ENCODE measurements around the gene ALMS1.
A peak's percentile ranks its signal among the peaks of the same experiment; 100 is the strongest.

Gene ALMS1

DNA sequence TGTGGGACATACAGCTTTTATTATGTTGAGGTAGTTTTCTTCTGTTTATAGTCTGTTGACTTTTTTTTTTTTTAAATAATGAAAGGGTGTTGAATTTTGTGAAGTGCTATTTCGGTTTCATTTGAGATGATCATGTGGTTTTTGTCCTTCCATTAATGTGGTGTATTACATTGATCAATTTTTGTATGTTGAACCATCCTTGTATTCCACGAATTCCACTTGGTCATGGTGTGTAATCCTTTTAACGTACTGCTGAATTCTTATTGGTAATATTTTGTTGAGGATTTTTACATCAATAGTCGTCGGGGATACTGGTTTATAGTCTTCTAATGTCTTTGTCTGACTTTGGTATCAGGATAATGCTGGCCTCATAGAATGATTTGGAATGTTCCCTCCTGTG, 18.8 kb downstream of the ALMS1 start:
- Histone ChIP-seq H3K27ac (ENCODE audit: low read depth, low read length) (no peak overlapping the region), H3K79me2 (ENCODE audit: control insufficient read depth, insufficient read depth, low read length, unreplicated experiment) (peaks cover 8% of the 10 kb centered on the region), H3K4me1 (ENCODE audit: control insufficient read depth, insufficient read depth, low read length, unreplicated experiment) (no peaks in the 10 kb centered on the region), H3K4me3 (ENCODE audit: low read depth, low read length) (no peak overlapping the region), H3K27me3 (ENCODE audit: insufficient read depth, low read length) (no peaks in the 10 kb centered on the region), H2AFZ (ENCODE audit: low read length, unreplicated experiment) (no peak overlapping the region), H3K36me3 (ENCODE audit: insufficient read depth, low read length) (peaks cover 11% of the 10 kb centered on the region)

DNA sequence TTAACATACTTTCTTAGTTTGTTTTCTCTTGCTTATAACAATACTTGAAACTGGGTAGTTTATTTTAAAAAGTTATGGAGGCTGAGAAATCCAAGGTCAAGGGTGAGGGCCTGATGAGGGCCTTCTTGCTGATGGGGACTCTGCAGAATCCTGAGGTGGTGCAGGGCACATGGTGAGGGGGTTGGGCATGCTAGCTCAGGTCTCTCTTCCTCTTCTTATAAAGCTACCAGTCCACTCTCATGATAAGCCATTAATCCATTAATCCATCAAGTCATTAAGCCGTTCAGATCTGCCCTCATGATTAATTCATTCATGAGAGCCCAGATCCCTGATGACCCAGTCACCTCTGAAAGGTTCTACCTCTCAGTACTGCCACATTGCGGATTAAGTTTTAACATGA, 21.4 kb downstream of the ALMS1 start:
- H3K79me2 ChIP-seq (ENCODE audit: control insufficient read depth, insufficient read depth, low read length, unreplicated experiment): peaks cover 8% of the 10 kb centered on the region
- peaks cover 10% of the 10 kb centered on the region; the same call in 1 of the 2 replicates for H3K36me3 ChIP-seq (ENCODE audit: insufficient read depth, low read length)
- no peak overlapping the region for H2AFZ ChIP-seq (ENCODE audit: low read length, unreplicated experiment)
- H3K4me3 ChIP-seq (ENCODE audit: low read depth, low read length): no peak overlapping the region
- no peaks in the 10 kb centered on the region for H3K27me3 ChIP-seq (ENCODE audit: insufficient read depth, low read length)
- H3K4me1 ChIP-seq (ENCODE audit: control insufficient read depth, insufficient read depth, low read length, unreplicated experiment): no peaks in the 10 kb centered on the region
- no peak overlapping the region for H3K27ac ChIP-seq (ENCODE audit: low read depth, low read length)

DNA sequence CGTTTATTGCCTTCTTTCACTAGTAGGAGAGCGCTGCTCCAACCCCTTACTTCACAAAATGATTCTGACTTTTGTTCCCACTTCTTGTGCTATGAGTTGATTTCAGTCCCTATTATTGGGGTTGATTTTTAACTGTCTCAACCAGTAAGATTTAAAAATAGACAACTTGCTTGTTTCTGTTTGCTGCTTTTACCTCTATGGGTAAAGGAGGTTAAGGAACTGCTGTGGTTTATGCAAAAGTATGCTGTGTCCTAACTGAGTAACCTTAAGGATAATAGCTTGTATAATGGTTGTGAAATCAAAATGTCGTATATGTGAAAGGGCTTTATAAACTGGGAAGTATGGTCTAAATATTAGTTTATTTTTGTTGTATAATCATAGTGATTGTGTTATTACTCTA, 22.6 kb downstream of the ALMS1 start:
- H3K36me3 ChIP-seq (ENCODE audit: insufficient read depth, low read length): peaks cover 1% of the 10 kb centered on the region; the same call in 1 of the 2 replicates
- no peaks in the 10 kb centered on the region for H3K4me1 ChIP-seq (ENCODE audit: control insufficient read depth, insufficient read depth, low read length, unreplicated experiment)
- peaks cover 8% of the 10 kb centered on the region for H3K79me2 ChIP-seq (ENCODE audit: control insufficient read depth, insufficient read depth, low read length, unreplicated experiment)
- no peak overlapping the region for H3K4me3 ChIP-seq (ENCODE audit: low read depth, low read length)
- H3K27me3 ChIP-seq (ENCODE audit: insufficient read depth, low read length): no peaks in the 10 kb centered on the region
- no peak overlapping the region for H3K27ac ChIP-seq (ENCODE audit: low read depth, low read length)
- no peak overlapping the region for H2AFZ ChIP-seq (ENCODE audit: low read length, unreplicated experiment)

DNA sequence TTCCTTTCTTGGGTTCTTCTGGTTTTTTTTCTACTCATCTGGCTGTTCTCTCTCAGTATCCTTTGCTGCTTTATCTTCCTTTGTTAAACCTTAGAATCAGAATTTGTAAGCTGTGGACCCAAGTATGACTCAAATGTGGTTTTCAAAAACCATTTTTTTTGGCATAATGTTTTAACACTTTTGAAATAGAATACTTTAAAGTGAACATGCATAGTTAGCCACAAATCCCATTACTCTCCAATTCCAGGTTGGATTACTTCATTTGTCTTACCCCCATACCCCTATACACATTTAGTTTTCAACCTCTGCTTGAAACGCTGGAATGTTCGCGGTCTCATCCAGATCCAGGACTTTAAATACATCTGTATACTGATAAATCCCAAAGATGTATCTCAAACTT, 29.1 kb downstream of the ALMS1 start:
- Histone ChIP-seq H3K4me3 (ENCODE audit: low read depth, low read length) (no peak overlapping the region), H3K27me3 (ENCODE audit: insufficient read depth, low read length) (no peaks in the 10 kb centered on the region), H2AFZ (ENCODE audit: low read length, unreplicated experiment) (no peak overlapping the region), H3K27ac (ENCODE audit: low read depth, low read length) (no peak overlapping the region), H3K36me3 (ENCODE audit: insufficient read depth, low read length) (peaks cover 4% of the 10 kb centered on the region; the same call in 1 of the 2 replicates), H3K79me2 (ENCODE audit: control insufficient read depth, insufficient read depth, low read length, unreplicated experiment) (peaks cover 4% of the 10 kb centered on the region), H3K4me1 (ENCODE audit: control insufficient read depth, insufficient read depth, low read length, unreplicated experiment) (peaks cover 27% of the 10 kb centered on the region)

DNA sequence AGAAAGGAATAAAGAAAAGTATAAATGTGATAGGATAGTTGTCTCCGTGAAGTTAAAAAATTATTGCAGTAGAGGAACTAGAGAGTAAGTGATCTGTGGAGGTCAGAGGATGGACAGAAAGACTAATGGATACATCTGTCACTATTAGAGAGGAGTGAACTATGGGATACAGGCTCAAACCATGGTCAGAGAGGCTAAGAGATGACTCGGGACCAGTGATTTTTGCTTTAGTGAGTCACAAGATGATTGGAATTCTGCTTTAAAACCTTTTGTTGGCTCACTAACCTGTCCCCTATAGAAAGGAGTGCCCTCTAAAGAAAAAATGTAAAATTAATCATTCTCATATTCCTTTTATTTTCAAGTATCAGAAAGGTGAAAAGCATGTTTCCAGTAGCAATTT, 30.3 kb downstream of the ALMS1 start:
- Histone ChIP-seq H3K79me2 (ENCODE audit: control insufficient read depth, insufficient read depth, low read length, unreplicated experiment) (peaks cover 4% of the 10 kb centered on the region), H3K27me3 (ENCODE audit: insufficient read depth, low read length) (no peaks in the 10 kb centered on the region), H3K27ac (ENCODE audit: low read depth, low read length) (no peak overlapping the region), H3K4me3 (ENCODE audit: low read depth, low read length) (no peak overlapping the region), H2AFZ (ENCODE audit: low read length, unreplicated experiment) (no peak overlapping the region), H3K4me1 (ENCODE audit: control insufficient read depth, insufficient read depth, low read length, unreplicated experiment) (peaks cover 27% of the 10 kb centered on the region), H3K36me3 (ENCODE audit: insufficient read depth, low read length) (peaks cover 7% of the 10 kb centered on the region; the same call in 1 of the 2 replicates)

DNA sequence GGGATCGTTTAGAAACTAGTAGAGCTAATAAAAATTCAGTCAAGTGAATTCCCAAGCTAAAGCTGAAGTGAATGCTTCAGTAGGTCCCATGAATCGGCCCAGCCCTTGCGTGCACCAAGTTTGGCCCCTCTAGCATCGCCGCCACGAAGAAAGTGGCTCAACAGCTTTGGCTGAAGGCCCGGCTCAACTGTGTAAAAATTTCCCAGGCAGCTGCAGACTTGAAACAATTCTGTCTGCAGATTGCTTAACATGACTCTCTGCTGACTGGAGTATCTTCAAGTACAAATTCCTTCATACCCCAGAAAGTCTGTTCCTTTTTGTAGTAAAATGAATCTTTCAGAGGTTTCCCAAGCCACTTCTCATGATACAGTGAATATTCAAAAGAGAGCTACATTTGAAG, 32.7 kb downstream of the ALMS1 start:
- H3K27ac ChIP-seq (ENCODE audit: low read depth, low read length): peak overlapping the region; percentile 63

DNA sequence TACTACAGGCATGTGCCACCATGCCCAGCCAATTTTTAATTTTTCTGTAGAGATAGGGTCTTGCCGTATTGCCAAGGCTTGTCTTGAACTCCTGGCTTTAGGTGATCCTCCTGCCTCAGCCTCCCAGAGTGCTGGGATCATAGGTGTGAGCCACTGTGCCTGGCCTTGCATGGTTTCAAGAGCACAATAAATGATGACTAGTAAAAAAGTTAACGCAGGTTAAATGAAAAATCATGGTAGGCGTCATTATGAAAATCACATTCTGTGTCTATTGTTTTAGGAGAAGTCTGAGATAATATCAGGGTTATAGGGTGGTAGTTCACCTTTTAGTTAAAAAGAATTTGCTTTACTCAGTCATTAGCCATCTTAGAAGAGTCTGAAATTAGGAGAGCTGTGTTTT, 38.3 kb downstream of the ALMS1 start:
- H3K79me2 ChIP-seq (ENCODE audit: control insufficient read depth, insufficient read depth, low read length, unreplicated experiment): peaks cover 3% of the 10 kb centered on the region
- no peak overlapping the region for H3K27ac ChIP-seq (ENCODE audit: low read depth, low read length)
- H3K4me1 ChIP-seq (ENCODE audit: control insufficient read depth, insufficient read depth, low read length, unreplicated experiment): peaks cover 2% of the 10 kb centered on the region
- H2AFZ ChIP-seq (ENCODE audit: low read length, unreplicated experiment): no peak overlapping the region
- H3K27me3 ChIP-seq (ENCODE audit: insufficient read depth, low read length): no peaks in the 10 kb centered on the region
- H3K36me3 ChIP-seq (ENCODE audit: insufficient read depth, low read length): peaks cover 18% of the 10 kb centered on the region; the same call in 1 of the 2 replicates
- no peak overlapping the region for H3K4me3 ChIP-seq (ENCODE audit: low read depth, low read length)

More for the DNA sequence above, 32.7 kb downstream of the ALMS1 start:
- peak overlapping the region; percentile 64 for H2AFZ ChIP-seq (ENCODE audit: low read length, unreplicated experiment)
- H3K4me1 ChIP-seq (ENCODE audit: control insufficient read depth, insufficient read depth, low read length, unreplicated experiment): peaks cover 27% of the 10 kb centered on the region
- H3K79me2 ChIP-seq (ENCODE audit: control insufficient read depth, insufficient read depth, low read length, unreplicated experiment): peaks cover 4% of the 10 kb centered on the region
- peaks cover 11% of the 10 kb centered on the region; the same call in 1 of the 2 replicates for H3K36me3 ChIP-seq (ENCODE audit: insufficient read depth, low read length)
- no peaks in the 10 kb centered on the region for H3K27me3 ChIP-seq (ENCODE audit: insufficient read depth, low read length)
- peak overlapping the region; percentile 62 for H3K4me3 ChIP-seq (ENCODE audit: low read depth, low read length)

DNA sequence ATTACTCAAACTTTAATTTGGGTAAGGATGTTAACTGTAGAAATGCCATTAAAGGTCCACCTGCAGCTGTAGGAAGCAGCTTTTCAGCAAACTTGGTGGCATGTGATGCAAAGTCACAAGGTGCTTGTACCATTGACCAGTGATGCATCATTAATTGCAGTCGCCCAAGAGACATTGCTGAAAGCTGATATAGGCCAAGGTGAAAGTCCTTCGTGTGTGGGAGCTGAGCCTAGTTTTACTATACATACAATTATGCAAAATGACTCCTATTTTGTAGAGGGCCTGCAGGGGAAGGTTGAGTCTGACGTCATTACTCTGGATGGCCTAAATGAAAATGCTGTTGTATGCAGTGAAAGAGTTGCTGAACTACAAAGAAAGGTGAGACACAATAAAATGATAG, 40.5 kb downstream of the ALMS1 start:
- no peaks in the 10 kb centered on the region for H3K4me1 ChIP-seq (ENCODE audit: control insufficient read depth, insufficient read depth, low read length, unreplicated experiment)
- no peaks in the 10 kb centered on the region for H3K79me2 ChIP-seq (ENCODE audit: control insufficient read depth, insufficient read depth, low read length, unreplicated experiment)
- no peaks in the 10 kb centered on the region for H3K27me3 ChIP-seq (ENCODE audit: insufficient read depth, low read length)
- H3K4me3 ChIP-seq (ENCODE audit: low read depth, low read length): no peak overlapping the region
- H3K27ac ChIP-seq (ENCODE audit: low read depth, low read length): no peak overlapping the region
- 0 out of 2 replicates have a peak, but pooled peaks cover 8% of the 10 kb centered on the region for H3K36me3 ChIP-seq (ENCODE audit: insufficient read depth, low read length)
- H2AFZ ChIP-seq (ENCODE audit: low read length, unreplicated experiment): no peak overlapping the region

DNA sequence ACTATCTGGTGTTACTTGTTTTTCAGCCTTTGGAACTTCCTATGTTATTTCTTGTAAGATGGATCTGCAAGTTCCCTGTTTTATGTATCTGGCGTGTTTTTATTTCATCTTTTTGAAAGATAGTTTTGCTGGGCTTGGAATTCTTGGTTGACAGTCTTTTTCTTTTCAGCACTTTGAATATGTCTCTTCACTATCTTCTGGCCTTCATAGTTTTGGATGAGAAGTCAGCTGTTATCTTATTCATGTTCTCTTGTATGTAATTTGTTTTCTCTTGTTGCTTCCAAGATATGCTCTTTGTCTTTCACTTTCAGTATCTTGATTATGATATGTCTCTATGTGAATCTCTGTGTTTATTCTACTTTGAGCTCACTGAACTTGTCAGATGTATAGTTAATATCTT, 50.4 kb downstream of the ALMS1 start:
- Histone ChIP-seq H3K27me3 (ENCODE audit: insufficient read depth, low read length) (no peaks in the 10 kb centered on the region), H2AFZ (ENCODE audit: low read length, unreplicated experiment) (no peak overlapping the region), H3K36me3 (ENCODE audit: insufficient read depth, low read length) (peaks cover 43% of the 10 kb centered on the region), H3K4me3 (ENCODE audit: low read depth, low read length) (no peak overlapping the region), H3K27ac (ENCODE audit: low read depth, low read length) (no peak overlapping the region), H3K79me2 (ENCODE audit: control insufficient read depth, insufficient read depth, low read length, unreplicated experiment) (no peaks in the 10 kb centered on the region), H3K4me1 (ENCODE audit: control insufficient read depth, insufficient read depth, low read length, unreplicated experiment) (no peaks in the 10 kb centered on the region)

DNA sequence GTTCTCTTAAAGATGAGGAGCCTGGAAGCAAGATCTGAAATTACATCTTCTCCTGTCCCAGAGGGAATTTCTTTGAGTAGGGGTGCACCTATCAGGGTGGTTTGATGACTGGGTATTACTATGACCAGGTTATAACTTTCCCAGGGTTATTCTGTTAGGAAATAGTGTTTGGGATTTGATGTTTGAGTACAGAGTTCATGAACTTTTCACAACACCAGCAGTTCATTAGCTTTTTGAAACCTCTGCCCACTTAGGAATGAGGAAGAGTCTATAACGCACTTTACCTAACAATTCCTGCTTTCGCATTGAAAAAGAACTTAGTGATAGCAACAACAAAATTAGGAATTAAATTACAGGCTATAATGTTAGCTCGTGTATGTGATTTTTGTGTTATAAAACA, 58.6 kb downstream of the ALMS1 start:
- no peak overlapping the region for H3K4me3 ChIP-seq (ENCODE audit: low read depth, low read length)
- H3K27ac ChIP-seq (ENCODE audit: low read depth, low read length): no peak overlapping the region
- no peaks in the 10 kb centered on the region for H3K79me2 ChIP-seq (ENCODE audit: control insufficient read depth, insufficient read depth, low read length, unreplicated experiment)
- no peaks in the 10 kb centered on the region for H3K4me1 ChIP-seq (ENCODE audit: control insufficient read depth, insufficient read depth, low read length, unreplicated experiment)
- H2AFZ ChIP-seq (ENCODE audit: low read length, unreplicated experiment): no peak overlapping the region
- H3K36me3 ChIP-seq (ENCODE audit: insufficient read depth, low read length): peaks cover 15% of the 10 kb centered on the region; the same call in 1 of the 2 replicates
- H3K27me3 ChIP-seq (ENCODE audit: insufficient read depth, low read length): no peaks in the 10 kb centered on the region

DNA sequence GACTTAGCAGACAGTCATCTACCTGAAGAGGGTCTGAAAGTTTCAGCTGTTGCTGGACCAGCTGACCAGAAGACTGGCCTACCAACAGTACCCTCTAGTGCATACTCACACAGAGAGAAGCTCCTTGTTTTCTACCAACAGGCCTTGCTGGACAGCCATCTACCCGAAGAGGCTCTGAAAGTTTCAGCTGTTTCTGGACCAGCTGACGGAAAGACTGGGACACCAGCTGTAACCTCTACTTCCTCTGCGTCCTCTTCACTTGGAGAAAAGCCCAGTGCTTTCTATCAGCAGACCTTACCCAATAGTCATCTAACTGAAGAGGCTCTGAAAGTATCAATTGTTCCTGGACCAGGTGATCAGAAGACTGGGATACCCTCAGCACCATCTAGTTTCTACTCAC, 63.2 kb downstream of the ALMS1 start:
- H3K4me3 ChIP-seq (ENCODE audit: low read depth, low read length): no peak overlapping the region
- H3K27ac ChIP-seq (ENCODE audit: low read depth, low read length): no peak overlapping the region
- H3K79me2 ChIP-seq (ENCODE audit: control insufficient read depth, insufficient read depth, low read length, unreplicated experiment): no peaks in the 10 kb centered on the region
- H2AFZ ChIP-seq (ENCODE audit: low read length, unreplicated experiment): no peak overlapping the region
- no peaks in the 10 kb centered on the region for H3K4me1 ChIP-seq (ENCODE audit: control insufficient read depth, insufficient read depth, low read length, unreplicated experiment)
- peaks cover 19% of the 10 kb centered on the region; the same call in 1 of the 2 replicates for H3K36me3 ChIP-seq (ENCODE audit: insufficient read depth, low read length)
- H3K27me3 ChIP-seq (ENCODE audit: insufficient read depth, low read length): no peaks in the 10 kb centered on the region

Data from ACC112 (cell line).